Loucy (cell line): Measurements from ENCODE around the gene APOE.

Experiments
- CTCF ChIP-seq: fragments of 200-600 bp; sonication (generic); conservative IDR thresholded peaks from 2 replicates; pipeline ENCODE4 v1.5.1; 2014; ENCODE audit warnings: mild to moderate bottlenecking, antibody characterized with exemption, low read length
- EZH2phosphoT487 ChIP-seq: fragments of 200-600 bp; IDR thresholded peaks from 2 replicates; pipeline ENCODE4 v1.6.1; 2018; ENCODE audit warnings: antibody characterized with exemption, mild to moderate bottlenecking, moderate library complexity, borderline replicate concordance

GRCh38 chr19:44857837-44858236 is 47.8 kb upstream of the APOE start:
- no peak for TF ChIP-seq CTCF
- TF ChIP-seq EZH2phosphoT487: no peak
